HG03060 (cell line): ENCODE measurements around the gene GRIP1.
A peak's percentile ranks its signal among the peaks of the same experiment; 100 is the strongest.

Experiments
- ATAC-seq: cut with Tn5 transposase; IDR thresholded peaks from one replicate; pipeline ENCODE4 v1.9.1; 2021; ENCODE audit warnings: low read depth, moderate number of reproducible peaks; ENCODE audit not compliant: unreplicated experiment

Gene GRIP1

DNA sequence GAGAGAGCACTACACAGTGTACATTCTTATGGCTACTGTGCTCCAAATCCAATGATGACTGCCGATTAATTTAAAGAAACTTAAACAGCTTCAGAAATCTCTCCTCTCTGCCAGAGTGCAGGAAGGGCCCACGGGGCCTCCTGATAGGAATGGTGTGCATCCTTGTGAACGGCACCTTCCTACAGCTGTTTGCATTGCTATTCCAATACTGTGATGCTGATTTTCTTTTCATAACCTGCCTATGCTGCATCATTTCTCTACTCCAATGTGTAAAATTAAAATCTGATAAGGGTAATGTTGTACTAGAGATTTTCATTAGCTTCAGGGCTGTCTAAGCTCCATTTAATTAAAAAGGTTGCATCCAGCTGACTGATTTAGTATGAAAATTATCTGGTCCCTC lies 217.5 kb downstream of the GRIP1 start:
- no peak for ATAC-seq

DNA sequence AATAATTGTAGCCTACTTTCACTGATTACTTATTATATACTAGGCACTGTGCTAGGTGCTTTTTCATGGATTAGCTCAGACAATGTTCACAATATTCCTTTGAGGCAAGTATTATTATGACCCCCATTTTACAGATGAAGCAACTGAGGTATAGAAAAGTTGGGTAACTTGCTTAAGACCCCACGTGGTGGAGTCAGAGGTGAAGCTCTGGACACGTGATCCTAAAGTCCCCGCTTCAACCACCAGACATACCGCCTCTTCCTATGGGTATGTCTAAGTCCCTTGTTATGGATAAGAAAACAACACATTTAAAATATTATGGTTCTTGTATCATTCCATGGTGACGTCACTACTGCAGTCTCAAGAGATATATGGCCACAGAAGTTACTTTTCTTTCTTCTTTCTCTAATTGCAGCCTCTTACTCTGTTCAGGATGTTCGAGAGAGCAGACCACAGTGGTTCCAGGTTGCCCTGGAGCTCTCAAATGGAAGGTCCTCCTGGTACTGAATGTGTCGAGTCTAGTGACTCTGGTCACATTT lies 218.9 kb downstream of the GRIP1 start:
- no peak for ATAC-seq

DNA sequence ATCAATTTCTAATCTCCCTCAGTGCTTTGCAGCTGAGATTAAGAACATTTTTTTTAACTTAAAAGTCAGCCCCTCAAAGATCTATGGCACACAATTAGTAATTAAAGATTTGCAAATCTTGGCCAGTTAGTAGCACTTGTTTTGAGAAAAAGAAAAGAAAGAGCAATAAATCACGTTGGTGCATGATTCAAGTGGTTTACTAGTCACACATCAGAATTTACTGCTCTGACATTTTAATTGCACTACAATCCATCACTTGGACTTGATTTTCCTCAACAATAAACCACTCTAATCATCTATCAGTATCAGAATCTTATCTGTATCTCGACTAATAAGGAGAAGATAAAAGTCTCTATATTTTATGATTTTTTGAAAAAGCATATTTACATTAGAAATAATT lies 222.3 kb downstream of the GRIP1 start:
- ATAC-seq = no peak

DNA sequence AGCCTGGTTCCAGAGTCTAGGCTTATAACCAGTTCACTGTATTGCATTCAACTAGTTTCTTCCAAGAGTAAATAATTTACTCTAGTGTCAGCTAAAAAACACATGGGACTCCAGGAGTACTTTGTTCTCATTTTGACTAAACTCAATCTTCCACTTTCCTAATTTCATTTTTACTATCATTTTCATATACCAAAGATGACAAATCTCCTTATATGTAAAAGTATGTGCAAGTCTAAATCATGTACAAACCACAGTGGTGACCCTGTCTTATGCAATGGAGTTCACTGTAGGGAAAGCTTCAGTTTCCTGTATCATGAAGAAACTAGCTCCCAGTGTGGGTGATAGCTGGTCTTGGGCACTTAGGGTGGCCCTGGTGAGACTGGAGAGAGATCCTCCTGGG lies 225.0 kb downstream of the GRIP1 start:
- peak; percentile 64 for ATAC-seq

DNA sequence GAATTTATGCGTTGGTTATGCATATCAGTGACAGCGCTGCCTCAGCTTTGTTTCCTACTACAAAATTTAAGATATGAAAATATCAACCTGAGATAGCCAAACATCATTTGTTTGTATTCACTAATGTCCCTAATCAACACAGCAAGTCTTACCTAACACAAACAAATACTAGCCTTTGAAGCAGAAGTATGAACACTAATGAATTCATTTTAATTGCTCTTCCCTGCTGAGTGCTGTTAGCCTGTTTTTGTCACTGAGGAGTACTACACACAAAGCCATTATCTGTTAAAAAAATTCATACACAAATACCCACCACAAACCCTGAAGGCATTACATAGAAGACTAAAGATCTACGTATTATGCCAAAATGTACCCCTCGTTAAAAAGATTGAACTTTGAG lies 225.8 kb downstream of the GRIP1 start:
- no peak for ATAC-seq

DNA sequence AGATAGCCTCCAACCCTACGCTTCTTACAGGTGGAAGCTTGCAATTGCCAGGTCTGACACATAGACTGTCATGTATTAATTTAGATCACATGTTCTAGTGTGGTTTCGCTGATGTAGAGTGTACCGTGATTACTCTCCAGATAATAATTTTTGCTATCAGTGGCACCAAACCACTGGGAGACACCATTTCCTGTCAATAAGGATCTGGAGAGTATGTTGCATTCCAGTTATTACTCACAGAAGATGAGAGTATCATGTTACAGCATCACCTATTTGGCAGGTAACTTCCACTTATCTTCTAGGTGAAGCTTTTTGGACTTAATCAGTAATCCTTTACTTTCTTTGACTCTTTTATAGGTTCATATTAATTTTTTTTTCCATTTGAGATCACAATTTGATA lies 229.3 kb downstream of the GRIP1 start:
- ATAC-seq = no peak

DNA sequence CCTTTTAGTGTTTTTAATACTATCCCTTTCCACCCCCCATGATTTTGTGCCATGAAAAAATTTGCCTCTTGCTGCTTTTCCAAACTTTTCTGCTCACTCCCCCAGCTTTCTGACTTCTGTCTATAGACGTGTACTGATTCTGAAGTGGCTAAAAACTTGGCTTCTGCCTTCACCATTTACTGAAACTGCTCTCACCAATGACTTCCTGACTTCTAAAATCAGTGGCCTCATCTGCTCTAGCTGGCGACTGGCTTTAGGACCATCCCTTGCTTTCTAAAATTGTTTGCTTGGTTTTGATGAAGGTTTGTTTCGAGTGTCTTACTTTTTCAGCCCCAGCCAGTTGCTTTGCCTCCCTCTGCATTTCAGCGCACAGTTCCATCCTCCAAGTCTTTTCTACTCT lies 231.2 kb downstream of the GRIP1 start:
- ATAC-seq = no peak

DNA sequence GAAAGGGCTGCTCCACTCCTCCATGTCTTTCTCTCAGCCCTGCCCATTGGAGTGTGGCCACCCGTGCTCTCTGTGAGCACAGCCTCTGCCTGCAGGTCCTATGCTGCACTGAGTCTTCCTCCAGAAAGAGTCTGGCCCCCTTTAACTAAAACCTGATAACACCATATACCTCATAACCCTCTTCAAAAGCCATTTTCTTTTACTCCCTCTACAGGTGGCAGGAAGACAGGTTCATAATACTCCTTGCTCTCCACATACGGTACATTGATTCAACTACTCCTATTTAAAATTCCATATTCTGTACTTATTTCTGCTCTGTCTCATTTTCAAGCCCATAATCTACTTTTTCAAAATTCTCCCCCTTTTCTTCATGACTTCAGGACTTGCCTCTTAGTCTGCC lies 232.6 kb downstream of the GRIP1 start:
- no peak for ATAC-seq

DNA sequence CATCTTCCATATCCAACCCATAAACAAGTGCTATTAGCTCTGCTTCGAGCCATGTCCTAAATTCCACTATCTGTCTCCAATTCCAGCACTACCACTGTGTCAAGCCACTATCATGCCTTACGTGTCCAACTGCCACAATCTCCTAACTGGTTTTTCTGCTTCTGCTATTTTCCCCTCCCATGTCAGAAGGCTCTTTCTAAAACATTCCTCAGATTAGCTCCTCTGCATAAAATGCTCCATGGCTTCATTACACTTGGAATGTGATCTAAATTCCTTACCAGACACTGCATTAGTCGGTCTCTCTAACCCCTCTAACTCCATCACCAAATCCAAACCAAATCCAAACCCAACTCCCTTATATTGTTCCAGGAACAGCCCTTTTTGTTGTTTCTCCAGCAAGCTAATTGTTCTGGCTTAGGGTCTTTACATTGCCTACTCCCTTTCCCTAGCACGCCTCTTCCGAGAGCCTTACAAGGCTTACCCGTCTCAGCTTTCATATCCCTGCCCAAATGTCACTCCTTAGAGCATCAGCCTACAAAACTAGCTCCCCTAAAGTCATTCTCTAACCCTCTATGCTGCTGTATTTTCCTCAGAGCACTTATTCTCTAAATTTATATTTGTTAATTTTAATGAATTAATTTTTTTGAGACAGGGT lies 236.8 kb downstream of the GRIP1 start:
- no peak for ATAC-seq

DNA sequence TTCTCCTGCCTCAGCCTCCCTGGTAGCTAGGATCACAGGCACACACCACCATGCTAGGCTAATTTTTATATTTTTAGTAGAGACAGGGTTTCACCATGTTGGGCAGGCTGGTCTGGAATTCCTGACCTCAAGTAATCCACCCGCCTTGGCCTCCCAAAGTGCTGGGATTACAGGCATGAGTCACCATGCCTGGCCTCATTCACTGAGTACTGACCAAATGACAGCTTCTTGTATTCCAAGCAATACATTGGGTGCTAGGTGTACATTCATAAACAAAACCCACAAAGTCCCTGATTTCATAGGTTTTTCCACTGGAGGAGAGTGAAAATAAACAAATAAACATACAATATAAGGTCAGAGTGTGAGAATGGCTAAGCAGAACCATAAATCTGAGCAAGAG lies 240.3 kb downstream of the GRIP1 start:
- no peak for ATAC-seq

DNA sequence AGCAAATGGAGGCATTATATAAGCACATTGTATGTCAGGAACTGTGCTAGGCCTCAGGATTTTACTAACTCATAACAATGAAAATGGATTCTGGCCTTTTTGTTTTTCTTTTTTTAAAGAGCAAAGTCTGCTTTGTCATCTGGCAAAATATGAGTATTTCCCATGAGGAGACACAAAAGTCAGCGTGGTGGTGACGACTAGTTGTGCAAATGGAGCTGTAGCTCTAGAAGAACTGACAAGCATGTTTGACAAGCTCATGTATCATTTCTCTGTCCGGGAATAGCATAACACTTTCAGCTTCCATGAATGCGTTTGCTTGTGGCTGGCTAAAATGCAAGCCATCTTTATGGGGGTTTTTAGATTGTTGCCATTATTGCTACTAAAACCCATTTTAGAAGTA lies 248.8 kb downstream of the GRIP1 start:
- ATAC-seq = no peak

DNA sequence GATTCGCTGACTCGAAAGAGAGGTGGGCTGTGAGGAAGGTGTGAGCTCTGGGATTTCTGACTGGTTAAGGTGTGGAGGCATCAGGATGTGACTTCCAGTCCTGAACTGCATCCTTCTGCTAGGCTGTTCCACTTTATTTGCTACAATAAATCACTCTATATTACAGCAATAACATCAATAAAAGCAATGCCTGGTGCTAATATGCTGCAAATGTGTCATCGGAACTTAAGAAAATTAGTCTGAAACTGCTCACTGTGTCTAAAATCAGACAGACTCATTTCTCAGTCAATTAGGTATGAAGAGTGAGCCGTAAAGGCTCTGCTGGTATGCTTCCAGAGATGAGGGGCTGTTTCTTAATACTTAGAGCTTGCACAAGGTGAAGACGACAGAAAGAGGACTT lies 250.0 kb downstream of the GRIP1 start:
- no peak for ATAC-seq

DNA sequence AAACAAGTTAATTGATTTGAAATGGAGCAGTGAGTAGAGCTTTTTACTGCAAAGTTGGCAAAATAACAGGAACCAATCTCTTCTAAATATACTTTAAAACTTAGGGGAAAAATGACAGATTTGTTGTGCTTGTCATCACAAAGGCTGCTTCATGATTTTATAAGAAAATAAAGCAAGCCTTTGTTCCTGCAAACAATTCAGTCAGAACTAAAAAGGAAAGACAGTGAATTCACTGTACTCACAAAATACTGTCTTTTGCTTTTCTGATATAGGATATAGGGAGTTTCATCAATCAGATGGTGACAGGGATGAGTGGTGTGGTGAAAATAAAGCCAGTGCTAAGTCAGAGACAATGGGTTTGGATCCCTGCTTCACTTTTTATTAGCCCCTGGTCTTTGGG lies 250.6 kb downstream of the GRIP1 start:
- ATAC-seq = no peak

DNA sequence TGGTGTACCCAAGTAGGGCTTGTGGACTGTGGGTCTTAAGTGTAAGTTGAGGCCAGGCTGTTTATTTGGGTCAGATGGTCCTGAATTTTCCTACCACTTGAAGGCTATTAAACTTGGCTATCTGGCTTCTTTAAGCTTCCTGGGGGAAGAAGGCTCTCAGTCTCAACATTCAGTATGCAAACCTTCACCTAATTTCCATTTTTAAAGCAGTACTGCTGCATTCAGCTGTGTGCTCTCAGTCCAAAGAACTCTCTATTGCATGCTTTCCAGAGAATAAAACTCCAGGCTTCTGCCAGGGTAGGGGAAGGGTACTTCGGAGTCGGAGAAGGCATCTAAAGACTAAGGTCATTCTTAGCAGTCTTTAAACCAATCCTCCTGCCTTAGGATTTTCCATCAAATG lies 252.2 kb downstream of the GRIP1 start:
- no peak for ATAC-seq

DNA sequence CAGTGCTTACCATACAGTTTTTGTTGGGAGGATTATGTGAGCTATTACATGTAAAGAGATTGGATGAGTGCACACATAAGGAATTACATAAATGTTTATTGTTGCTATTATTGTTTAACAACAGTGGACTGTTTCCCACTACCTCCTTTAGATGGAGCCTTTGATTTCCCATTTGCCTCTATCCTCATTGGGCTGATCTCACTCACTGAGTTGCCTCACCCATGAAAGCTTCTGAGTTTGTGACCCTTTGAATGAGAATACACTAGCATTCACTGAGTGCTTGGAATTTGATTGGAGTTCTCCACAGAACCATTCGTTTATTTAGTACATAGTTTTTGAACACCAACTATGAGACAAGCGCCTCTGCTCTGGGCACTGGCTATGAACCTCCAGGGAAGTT lies 255.6 kb downstream of the GRIP1 start:
- no peak for ATAC-seq

DNA sequence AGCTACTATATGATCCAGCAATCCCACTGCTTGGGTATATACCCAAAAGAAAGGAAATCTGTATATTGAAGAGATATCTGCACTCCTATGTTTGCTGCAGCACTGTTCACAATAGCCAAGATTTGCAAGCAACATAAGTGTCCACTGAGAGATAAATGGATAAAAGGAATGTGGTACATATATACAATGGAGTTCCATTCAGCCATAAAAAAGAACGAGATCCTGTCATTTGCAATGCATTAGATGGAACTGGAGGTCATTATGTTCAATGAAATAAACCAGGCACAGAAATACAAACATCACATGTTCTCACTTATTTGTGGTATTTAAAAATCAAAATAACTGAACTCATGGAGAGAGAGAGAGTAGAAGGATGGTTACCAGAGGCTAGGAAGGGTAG lies 260.0 kb downstream of the GRIP1 start:
- ATAC-seq = no peak

DNA sequence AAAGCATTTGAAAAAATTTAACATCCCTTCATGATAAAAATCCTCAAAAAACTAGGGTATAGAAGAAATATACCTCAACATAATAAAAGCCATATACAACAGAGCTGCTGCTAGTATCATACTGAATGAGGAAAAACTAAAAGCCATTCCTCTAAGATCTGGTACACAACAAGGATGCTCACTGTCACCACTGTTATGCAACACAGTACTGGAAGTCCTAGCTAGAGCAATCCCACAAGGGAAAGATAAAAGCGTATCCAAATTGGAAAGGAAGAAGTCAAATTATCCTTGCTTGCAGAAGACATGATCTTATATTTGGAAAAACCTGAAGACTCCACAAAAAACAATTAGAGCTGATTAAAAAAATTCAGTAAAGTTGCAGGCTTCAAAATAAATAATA lies 261.7 kb downstream of the GRIP1 start:
- no peak for ATAC-seq

DNA sequence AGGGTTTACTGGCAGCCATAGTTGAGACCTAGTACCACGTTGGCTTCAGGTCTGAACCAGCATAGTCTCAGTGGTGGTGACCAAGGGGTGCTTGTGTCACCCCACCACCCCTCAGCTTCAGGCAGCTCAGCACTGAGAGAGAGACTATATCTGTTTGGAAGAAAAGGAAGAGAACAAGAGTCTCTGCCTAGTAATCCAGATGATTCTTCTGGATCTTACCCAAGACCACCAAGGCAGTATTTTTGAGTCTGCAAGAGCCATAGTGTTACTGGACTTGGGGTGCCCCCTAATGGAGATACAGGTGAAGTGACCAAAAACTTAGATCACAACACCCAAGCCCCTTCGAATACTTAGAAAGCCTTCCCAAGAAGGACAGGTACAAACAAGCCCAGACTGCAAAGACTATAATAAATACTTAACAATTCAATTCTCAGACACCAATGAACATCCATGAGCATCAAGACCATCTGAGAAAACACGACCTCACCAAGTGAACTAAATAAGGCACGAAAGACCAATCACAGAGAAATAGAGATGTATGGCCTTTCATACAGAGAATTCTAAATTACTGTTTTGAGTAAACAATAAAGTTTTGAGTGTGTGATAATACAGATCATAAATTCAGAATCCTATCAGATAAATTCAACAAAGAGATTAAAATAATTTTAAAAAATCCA lies 269.5 kb downstream of the GRIP1 start:
- ATAC-seq = no peak

DNA sequence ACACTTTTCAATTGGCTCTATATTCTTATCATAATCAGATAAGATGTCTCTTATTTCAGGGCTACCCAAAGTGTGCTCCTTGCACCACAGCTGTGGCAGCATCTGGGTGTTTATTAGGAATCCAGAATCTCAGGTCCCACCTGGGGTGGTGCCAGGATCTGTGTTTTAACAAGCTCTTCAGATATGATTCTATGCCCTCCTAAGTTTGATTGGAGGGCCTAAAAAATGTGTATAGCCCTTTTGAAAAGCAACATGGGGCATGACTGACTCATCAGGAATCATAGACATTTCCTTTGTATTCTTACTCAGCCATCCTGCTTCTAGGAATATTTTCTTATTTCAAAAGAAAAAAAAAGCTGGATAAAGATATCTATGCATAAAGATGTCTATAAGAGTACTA lies 273.5 kb downstream of the GRIP1 start:
- no peak for ATAC-seq

DNA sequence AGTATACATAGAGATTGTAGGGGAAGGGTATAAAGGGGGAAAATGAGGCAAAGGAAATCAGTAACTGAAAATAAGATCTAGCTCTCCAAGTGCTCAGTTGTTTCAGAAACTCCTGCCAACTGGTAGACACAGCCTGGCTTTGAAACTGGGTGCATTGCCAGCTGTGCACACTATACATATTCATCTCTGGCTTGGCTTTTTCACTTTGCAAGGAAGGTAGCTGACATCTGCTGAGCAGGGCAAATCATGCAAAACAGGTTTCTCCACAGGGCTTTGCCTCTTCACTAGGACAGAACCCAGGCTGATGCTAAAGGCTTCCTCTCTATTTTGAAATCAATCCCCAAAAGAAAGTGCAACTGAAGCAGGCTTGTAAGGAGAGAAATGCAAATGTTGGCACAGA lies 275.1 kb downstream of the GRIP1 start:
- no peak for ATAC-seq

DNA sequence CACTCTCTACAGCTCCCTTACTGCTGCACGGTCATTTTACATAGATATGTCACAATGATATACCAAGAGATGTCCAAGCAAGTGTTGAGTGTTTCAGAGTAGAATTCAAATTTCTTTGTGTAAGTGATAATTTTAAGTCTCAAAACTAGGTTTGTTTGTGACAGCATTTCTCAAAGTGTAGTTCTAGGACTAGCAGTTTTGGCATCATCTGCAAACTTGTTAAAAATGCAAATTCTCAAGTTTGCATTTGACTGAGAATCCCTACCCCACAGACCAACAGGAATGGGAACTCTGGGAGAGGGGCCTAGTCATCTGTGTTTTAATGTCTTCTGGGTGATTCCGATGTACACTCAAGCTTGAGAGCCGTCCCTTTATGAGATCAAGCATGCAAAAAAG lies 279.0 kb downstream of the GRIP1 start:
- ATAC-seq = no peak
